Endothelial cell (in vitro differentiated cells): ENCODE data around the gene TMEM18. TPM values are rescaled to one million over a fixed set of nuclear protein-coding genes. Genes with fewer than 3 reads are reported as not detected.

ENCODE experiments used
- DNase-seq: peaks from one replicate; pipeline ENCODE4 v3.0.0; 2021; ENCODE audit warnings: low spot score
- H3K27ac Mint-ChIP-seq: one replicate; pipeline ENCODE4 v1.8.0; 2021; ENCODE audit warnings: mixed read lengths, inconsistent platforms; ENCODE audit not compliant: unreplicated experiment
- H3K27me3 Mint-ChIP-seq: one replicate; pipeline ENCODE4 v1.8.0; 2021; ENCODE audit warnings: mild to moderate bottlenecking, moderate library complexity, mixed read lengths, inconsistent platforms; ENCODE audit not compliant: unreplicated experiment
- H3K36me3 Mint-ChIP-seq: one replicate; pipeline ENCODE4 v1.8.0; 2021; ENCODE audit warnings: mild to moderate bottlenecking, low read depth, mixed read lengths, inconsistent platforms; ENCODE audit not compliant: unreplicated experiment
- H3K4me1 Mint-ChIP-seq: one replicate; pipeline ENCODE4 v1.8.0; 2021; ENCODE audit warnings: mild to moderate bottlenecking, mixed read lengths, inconsistent platforms; ENCODE audit not compliant: unreplicated experiment
- H3K4me3 Mint-ChIP-seq: one replicate; pipeline ENCODE4 v1.8.0; 2021; ENCODE audit warnings: mild to moderate bottlenecking, mixed read lengths, inconsistent platforms; ENCODE audit not compliant: unreplicated experiment
- H3K9me3 Mint-ChIP-seq: one replicate; pipeline ENCODE4 v1.8.0; 2021; ENCODE audit warnings: mixed read lengths, inconsistent platforms; ENCODE audit not compliant: unreplicated experiment
- CTCF ChIP-seq: fragments of 200-600 bp; sonication (generic); IDR thresholded peaks from one replicate; pipeline ENCODE4 v1.5.0; 2021; ENCODE audit warnings: antibody characterized with exemption; ENCODE audit not compliant: unreplicated experiment
- total RNA-seq: library from RNA; stranded (reverse); fragmentation: NEBNext Ultra II Directional; extraction: Animal tissue kit (Norgen Biotek cat#: 25700); gene quantifications from one replicate; pipeline ENCODE4 v1.2.1, GENCODE V29; 2021; ENCODE audit not compliant: unreplicated experiment

The TMEM18 gene
- total RNA-seq, 1 donor from 2014 or later, result 26.3 TPM

GRCh38 chr2:654896-655295, 22.3 kb downstream of the TMEM18 start:
- Mint-ChIP-seq H3K27me3 (no peaks in the 10 kb centered on the region), H3K4me1 (peaks cover 12% of the 10 kb centered on the region), H3K9me3 (no peaks in the 10 kb centered on the region), H3K36me3 (no peaks in the 10 kb centered on the region), H3K27ac (no peak overlapping the region), H3K4me3 (no peak overlapping the region)
- no peak for DNase-seq
- no peak for TF ChIP-seq CTCF

GRCh38 chr2:653645-654425, 23.4 kb downstream of the TMEM18 start:
- no peak overlapping the region for H3K4me3 Mint-ChIP-seq
- H3K27me3 Mint-ChIP-seq, result no peaks in the 10 kb centered on the region
- no peak for TF ChIP-seq CTCF
- no peak for DNase-seq
- H3K36me3 Mint-ChIP-seq, result no peaks in the 10 kb centered on the region
- H3K27ac Mint-ChIP-seq, result no peak overlapping the region
- no peaks in the 10 kb centered on the region for H3K9me3 Mint-ChIP-seq
- H3K4me1 Mint-ChIP-seq, result peaks cover 7% of the 10 kb centered on the region

DNA sequence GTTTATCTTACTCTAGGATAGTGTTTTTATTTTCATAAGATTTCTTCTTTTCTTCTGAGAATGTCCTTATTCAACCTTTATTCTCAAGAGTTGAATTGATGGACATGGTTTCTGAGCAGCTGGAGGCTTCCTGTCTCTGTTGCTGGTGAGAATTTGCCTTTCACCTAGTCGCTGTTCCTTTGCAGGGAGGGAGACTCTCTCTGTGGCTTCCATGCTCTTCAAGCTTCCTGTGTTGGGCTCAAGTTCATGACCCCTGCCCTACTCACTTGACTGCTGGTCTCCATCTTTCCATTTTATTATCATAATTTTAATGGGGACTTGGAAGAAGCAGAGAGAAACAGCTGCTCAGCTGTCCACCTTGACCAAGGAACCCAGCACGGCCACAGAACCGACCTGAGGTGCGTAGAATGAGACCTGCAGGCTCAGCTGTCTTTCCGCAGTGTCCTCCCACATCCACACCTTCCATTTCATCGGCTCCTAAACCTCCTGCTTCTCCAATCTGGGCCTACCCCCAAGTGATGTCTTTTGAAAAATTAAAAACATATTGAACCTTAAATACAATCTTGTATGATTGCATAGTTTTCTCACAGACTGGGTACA, 24.2 kb downstream of the TMEM18 start:
- no peak overlapping the region for H3K27ac Mint-ChIP-seq
- H3K36me3 Mint-ChIP-seq, result no peaks in the 10 kb centered on the region
- no peaks in the 10 kb centered on the region for H3K9me3 Mint-ChIP-seq
- no peak for TF ChIP-seq CTCF
- H3K4me3 Mint-ChIP-seq, result no peak overlapping the region
- no peak for DNase-seq
- H3K27me3 Mint-ChIP-seq, result no peaks in the 10 kb centered on the region
- H3K4me1 Mint-ChIP-seq, result peaks cover 7% of the 10 kb centered on the region

GRCh38 chr2:651951-652373, 25.2 kb downstream of the TMEM18 start:
- Mint-ChIP-seq H3K36me3 (no peaks in the 10 kb centered on the region), H3K9me3 (no peaks in the 10 kb centered on the region), H3K27me3 (peaks cover under 1% of the 10 kb centered on the region), H3K4me3 (no peak overlapping the region), H3K4me1 (peaks cover 6% of the 10 kb centered on the region), H3K27ac (no peak overlapping the region)
- no peak for DNase-seq
- TF ChIP-seq CTCF, result no peak
